Urothelium cell line (cell line): Measurements from ENCODE around the gene ABCF2.

ENCODE experiments used
- DNase-seq: peaks from one replicate; pipeline ENCODE4 v3.0.0; 2011; ENCODE audit warnings: low spot score, mixed read lengths
- FAIRE-seq: peaks from 2 replicates; lab custom pipeline; 2011; peaks lifted over from hg19 to GRCh38; lab: Jason Lieb, UNC

The ABCF2 gene

DNA sequence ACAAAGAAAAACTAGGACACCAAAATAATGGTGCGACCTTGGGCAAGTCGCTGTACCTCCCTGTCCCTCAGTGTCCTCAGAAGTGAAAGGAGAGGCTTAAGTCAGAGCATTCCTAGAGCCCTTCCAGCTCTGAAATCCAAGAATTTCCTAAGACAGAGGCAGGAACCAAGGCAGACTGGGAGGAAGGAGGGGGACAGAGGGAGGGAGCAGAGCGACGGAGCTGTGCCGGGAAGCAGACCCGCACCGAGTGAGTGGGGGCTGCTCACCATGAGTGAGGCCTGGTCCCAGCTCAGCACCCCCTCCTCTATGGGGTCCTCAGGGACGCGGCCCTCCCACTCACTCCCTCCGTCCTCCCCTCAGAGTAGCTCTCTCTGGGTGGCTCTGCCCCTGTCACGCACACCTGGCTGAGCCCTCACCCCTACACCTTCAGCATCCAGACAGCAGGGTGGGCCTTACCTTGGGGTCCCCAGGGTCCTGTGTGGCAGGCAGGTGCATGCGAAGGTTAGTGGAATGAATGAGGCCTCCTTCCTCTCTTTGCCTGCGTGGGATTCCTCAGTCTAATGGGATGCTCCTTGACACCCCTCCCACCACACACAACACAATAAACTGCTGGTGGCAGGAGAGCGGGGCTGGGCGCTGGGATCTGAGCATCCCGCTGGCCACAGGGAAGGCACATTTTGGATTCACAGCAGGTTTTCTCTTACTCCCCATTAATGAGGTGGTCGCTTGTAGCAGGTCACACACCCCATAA lies 26.1 kb upstream of the ABCF2 start:
- FAIRE-seq (no peak), DNase-seq (no peak)

GRCh38 chr7:151252561-151252835 lies 25.5 kb upstream of the ABCF2 start:
- no peak for FAIRE-seq

GRCh38 chr7:151251689-151252560 lies 24.9 kb upstream of the ABCF2 start:
- no peak for FAIRE-seq
- DNase-seq, result peak; percentile 55

More at GRCh38 chr7:151252561-151252835, 25.5 kb upstream of the ABCF2 start:
- DNase-seq, result no peak

GRCh38 chr7:151251328-151251688 lies 24.3 kb upstream of the ABCF2 start:
- FAIRE-seq (no peak), DNase-seq (no peak)

GRCh38 chr7:151250181-151251132 lies 23.5 kb upstream of the ABCF2 start:
- DNase-seq (no peak), FAIRE-seq (no peak)

GRCh38 chr7:151249732-151250072 lies 22.7 kb upstream of the ABCF2 start:
- no peak for FAIRE-seq
- no peak for DNase-seq

- no peak for DNase-seq
- FAIRE-seq, result no peak
These were observed 22.2 kb upstream of the ABCF2 start for GRCh38 chr7:151249034-151249731.

DNA sequence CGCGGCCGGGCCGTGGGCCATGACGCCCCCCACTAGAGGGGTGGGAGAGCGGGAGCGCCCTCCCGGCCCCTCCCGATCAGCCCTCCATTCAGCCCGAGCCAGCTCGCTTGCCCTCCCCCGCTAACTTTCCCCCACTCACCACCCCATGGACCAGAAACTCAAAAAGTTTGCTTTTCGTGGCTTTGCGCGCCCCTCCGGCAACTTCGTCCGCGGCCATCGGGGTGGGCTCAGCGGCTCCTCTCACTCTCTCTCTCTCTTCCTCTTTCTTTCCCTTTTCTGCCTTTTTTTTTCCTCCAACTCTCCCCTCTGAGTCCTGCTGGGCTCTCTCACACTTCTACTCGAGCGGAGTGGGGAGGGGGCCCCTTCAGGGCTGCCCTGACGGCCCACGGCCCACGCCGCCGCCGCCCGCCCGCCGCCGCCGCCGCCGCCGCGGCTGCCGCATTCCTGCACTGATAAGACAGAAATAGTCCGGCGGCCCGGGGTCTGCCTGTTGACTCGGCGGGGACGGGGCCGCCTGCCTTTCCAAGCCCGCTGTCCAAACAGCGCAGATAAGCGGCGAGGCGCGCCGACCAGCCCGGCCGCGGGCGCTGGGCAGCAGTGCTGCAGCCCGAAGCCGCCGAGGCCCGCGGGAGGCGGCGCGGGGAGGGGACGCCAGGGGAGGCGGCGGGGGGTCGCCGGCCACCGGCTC lies 21.5 kb upstream of the ABCF2 start, which contains the start of gene SMARCD3:
Gene SMARCD3, minus strand, starts transcription at position 349 of the 688 bp plus-strand sequence. Its CDS starts 132 bp downstream, at position 217.
- DNase-seq (peak; percentile 21), FAIRE-seq (no peak)

DNA sequence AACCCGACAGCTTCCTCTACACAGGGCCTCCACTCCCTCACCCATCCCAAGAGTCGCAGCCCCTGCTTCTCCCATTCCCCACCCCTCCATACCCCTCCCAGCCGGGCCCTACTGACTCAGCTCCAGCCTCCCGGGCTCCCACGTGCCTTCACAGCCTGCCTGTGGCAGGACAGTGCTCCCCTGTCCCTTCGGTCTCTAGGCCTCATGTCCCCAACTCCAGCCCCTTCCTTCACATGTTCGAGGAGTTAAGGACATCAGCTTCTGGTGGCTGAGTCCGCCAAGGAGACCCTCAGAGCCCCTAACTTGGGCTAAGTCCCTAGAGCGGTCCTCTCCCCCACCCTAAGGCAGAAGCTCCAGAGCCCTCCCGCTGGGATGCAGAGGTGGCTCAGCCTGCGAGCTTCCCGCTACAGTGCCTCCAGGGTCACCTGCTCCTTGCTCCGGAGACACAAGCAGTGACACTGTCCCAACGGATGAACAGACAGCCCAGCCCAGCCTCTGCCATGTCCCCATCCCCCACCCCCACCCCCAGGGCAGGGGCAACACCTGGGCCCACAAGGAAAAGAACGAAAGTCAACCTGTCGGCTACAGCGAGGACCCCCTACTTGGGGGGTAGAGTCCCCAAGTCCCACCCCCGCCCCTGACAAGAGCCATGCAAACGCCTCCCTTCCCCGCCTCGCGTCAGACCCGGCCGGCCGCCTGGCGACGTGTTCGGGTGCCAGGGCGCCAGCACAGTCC lies 20.8 kb upstream of the ABCF2 start:
- FAIRE-seq (no peak), DNase-seq (no peak)

GRCh38 chr7:151246851-151247580 lies 20.0 kb upstream of the ABCF2 start:
- FAIRE-seq, result no peak
- DNase-seq, result no peak

GRCh38 chr7:151246102-151246850 lies 19.3 kb upstream of the ABCF2 start:
- no peak for DNase-seq
- FAIRE-seq, result no peak

GRCh38 chr7:151245360-151246101 lies 18.5 kb upstream of the ABCF2 start:
- DNase-seq (peak; percentile 41), FAIRE-seq (no peak)

- FAIRE-seq (no peak), DNase-seq (no peak)
These were observed 17.9 kb upstream of the ABCF2 start for GRCh38 chr7:151244841-151245346.

DNA sequence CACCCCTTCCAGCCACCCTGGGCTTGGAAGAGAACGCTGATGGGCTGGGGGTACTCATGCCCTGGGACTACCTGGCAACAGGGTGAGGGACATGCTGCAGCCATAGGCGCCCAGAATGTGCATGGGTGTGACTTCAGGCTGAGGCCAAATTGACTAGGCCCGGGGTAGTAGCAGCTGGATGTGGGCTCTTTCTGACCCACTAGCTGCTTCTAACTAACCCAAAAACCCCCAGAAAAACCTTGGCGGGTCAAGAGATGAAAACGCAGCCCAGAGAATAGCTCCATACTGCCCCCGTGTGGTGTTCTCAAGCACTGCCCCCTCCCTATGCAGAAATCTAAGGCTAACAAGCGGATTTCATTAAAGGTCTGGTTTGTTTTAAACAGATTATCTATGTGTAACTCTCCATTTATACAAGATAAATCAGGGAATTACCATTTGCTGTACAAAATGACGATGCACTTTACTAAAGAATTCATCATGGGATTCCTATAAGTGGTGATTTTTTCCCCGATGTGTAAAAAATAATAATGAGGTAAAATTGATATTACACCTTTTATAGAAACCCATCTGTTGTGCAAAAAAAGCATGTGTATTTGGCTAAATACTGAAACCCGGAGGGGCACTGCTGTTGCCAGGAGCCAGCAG lies 17.3 kb upstream of the ABCF2 start:
- FAIRE-seq, result no peak

DNA sequence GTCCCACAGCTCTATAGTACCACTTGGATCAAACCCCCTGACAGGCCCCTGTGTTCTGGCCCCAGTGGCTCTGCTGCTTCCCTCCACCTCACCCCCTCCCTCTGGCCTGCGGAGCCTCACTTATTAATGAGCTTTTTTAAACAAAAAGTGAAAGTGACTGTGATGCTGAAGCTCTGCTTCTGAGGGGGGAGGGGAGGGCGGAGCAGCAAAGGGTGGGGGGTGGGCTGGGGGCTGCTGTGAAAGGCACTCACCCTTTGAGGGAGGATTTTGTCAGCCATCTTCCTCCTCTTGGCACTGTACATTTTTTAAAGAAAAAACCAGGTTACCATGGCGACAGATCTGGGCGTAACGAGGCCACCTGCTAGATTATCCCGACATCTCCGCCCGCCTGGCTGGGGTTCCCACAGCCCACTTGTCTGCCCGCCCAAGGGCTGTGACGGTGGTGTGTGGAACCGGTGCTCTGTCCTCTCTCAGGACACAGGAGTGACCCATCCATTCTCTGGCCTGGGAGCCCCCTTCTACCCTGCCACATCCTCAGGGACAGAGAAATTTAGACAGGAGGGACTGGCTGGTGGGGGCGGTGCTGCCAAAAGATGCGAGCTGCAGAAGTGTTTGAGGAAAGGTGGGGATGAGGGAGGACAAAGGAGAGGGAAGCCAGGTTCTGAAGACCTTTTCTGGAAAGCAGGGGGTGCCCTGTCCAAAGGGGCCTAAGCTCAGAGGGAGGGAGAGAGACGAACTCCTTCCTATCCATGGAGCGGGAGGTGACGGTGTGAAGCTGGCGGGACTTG lies 16.6 kb upstream of the ABCF2 start:
- no peak for FAIRE-seq
- no peak for DNase-seq

More for the DNA sequence above, 17.3 kb upstream of the ABCF2 start:
- DNase-seq, result no peak

GRCh38 chr7:151243045-151243349 lies 16.0 kb upstream of the ABCF2 start:
- DNase-seq (no peak), FAIRE-seq (no peak)
